ENCODE measurements around the gene TNFRSF8. TPM values are rescaled to one million over a fixed set of nuclear protein-coding genes. Genes with fewer than 3 reads are reported as not detected.

Gene TNFRSF8
- total and polyA plus RNA-seq, 2 of the 4 experiments (the other 2 are of a cell fraction): under 0.01 to 0.31 TPM

DNA sequence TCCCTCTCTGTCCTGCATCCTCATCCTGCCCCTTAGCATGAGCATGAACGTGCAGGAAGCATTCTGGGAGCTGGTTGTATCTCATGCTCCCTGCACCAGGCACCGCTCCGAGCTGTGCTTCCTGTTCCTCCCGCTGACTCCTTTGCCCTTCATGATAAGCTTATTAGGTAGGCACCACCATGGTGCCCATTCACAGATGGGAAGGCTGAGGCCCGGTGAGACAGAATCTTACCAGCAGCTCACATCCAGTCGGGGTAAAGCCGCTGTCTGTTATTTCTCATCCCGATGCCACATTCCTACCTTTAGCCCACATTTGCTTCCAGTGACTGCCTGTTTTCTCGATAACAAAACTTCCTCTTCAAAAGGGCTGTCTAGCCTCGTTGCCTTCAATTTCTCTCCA lies 36.5 kb upstream of the TNFRSF8 start:
- DNase-seq: no peak
- Histone ChIP-seq H2BK5ac (ENCODE audit: low read depth, low read length, poor library complexity, severe bottlenecking) (no peak overlapping the region), H3K9ac (ENCODE audit: low read depth, low read length) (no peak overlapping the region), H3K4ac (ENCODE audit: low read depth, low read length) (no peak overlapping the region), H3K9me3 (ENCODE audit: control insufficient read depth, insufficient read depth, low read length) (no peaks in the 10 kb centered on the region), H4K20me1 (ENCODE audit: insufficient read depth, low read length) (no peaks in the 10 kb centered on the region; the same call in 1 of the 2 replicates), H3K4me1 (ENCODE audit: control insufficient read depth, insufficient read depth, low read length) (no peaks in the 10 kb centered on the region), H3K36me3 (ENCODE audit: control insufficient read depth, insufficient read depth, low read length) (peaks cover 53% of the 10 kb centered on the region), H4K91ac (ENCODE audit: insufficient read depth, low read depth, low read length) (no peak overlapping the region), H3K27ac (ENCODE audit: insufficient read depth, low read length) (no peak overlapping the region), H3K79me1 (ENCODE audit: low read depth in 1 of 2, low read length in 2 of 2) (peaks cover 0 to 7% of the 10 kb centered on the region in 2 experiments; a peak in 3 of 4 replicates), H2AK9ac (replicated peaks; ENCODE audit: low read depth, low read length, poor library complexity) (no peak overlapping the region), H3K27me3 (ENCODE audit: control insufficient read depth, insufficient read depth, low read length) (no peaks in the 10 kb centered on the region), H2BK120ac (ENCODE audit: low read depth, low read length) (no peak overlapping the region), H2AFZ (replicated peaks; ENCODE audit: low read length, poor library complexity) (no peak overlapping the region), H2AK5ac (ENCODE audit: low read depth, low read length) (no peak overlapping the region), H3K9me1 (ENCODE audit: insufficient read depth, low read length) (0 out of 2 replicates have a peak, but pooled peaks cover 2% of the 10 kb centered on the region), H3K14ac (replicated peaks; ENCODE audit: low read depth, low read length) (no peak overlapping the region), H3K4me3 (ENCODE audit: insufficient read depth, low read depth, low read length) (no peak overlapping the region), H3K4me2 (ENCODE audit: low read depth, low read length) (no peak overlapping the region), H4K8ac (ENCODE audit: low read depth in 2 of 2, low read length in 2 of 2) (no peak overlapping the region), H3K56ac (ENCODE audit: extremely low read depth, insufficient read depth, low read length) (no peak overlapping the region), H4K5ac (ENCODE audit: low read depth, low read length) (no peak overlapping the region), H2BK20ac (ENCODE audit: low read depth, low read length) (no peak overlapping the region), H3K23ac (ENCODE audit: low read depth, low read length) (no peak overlapping the region), H3K18ac (ENCODE audit: low read depth, low read length) (no peak overlapping the region), H2BK15ac (ENCODE audit: low read depth, low read length) (no peak overlapping the region)
- no peak for ATAC-seq (ENCODE audit: low read depth)
- in situ Hi-C loops (cut with MboI; ENCODE audit: low sequenced_read_pairs) (no loop called here), intact Hi-C loops (cut with micrococcal nuclease) (no loop called here), dilution Hi-C loops (cut with HindIII; ENCODE audit: low sequenced_read_pairs, unreplicated experiment) (no loop called here)
- BruUV-seq (replicated peaks): no TSS peak
- ChIA-PET CTCF (no interaction called here), POLR2A (ENCODE audit: unreplicated experiment) (no interaction called here)
- no CpG with 5 or more reads among the region's 10 CpGs for WGBS, 2 experiments (ENCODE audit: extremely low coverage in 2 of 2, insufficient read length in 1 of 2)
- TF ChIP-seq CHD1 (IDR thresholded peaks at IDR 0.05; ENCODE audit: low read depth, low read length) (no peak), POLR2A (IDR thresholded peaks at IDR 0.05; ENCODE audit: low read depth, low read length) (no peak), MAZ (IDR thresholded peaks at IDR 0.05; ENCODE audit: borderline replicate concordance, low read depth, low read length) (no peak)

Measured in IMR-90 (cell line).